Stimulated activated naive CD8-positive, alpha-beta T cell treated with anti-CD3 and anti-CD28 coated beads, Interleukin-15, amount 100 ng/mL, for 72 hours (primary cell): Measurements from ENCODE around the gene CYSTM1.

Experiments used
- ATAC-seq: fragments of 150-1000 bp; cut with Tn5 transposase; 2 replicates; pipeline ENCODE4 v1.10.0; 2021; ENCODE audit warnings: mild to moderate bottlenecking, moderate library complexity
- DNase-seq, 2 donors: peaks; one replicate each; pipeline ENCODE4 v3.0.0; 2021 to 2022
- H3K27ac Mint-ChIP-seq, 2 donors: one replicate each; pipeline ENCODE4 v1.8.0; 2022; ENCODE audit warnings: mild to moderate bottlenecking in 2 of 2, mixed read lengths in 2 of 2, moderate library complexity in 2 of 2
- H3K27me3 Mint-ChIP-seq: one replicate; pipeline ENCODE4 v1.8.0; 2022; ENCODE audit warnings: mixed read lengths
- H3K4me1 Mint-ChIP-seq: one replicate; pipeline ENCODE4 v1.8.0; 2022; ENCODE audit warnings: mild to moderate bottlenecking, mixed read lengths
- H3K4me3 Mint-ChIP-seq, 2 donors: one replicate each; pipeline ENCODE4 v1.8.0; 2022; ENCODE audit warnings: mild to moderate bottlenecking in 2 of 2, mixed read lengths in 2 of 2, moderate library complexity in 1 of 2
- H3K9me3 Mint-ChIP-seq, 2 donors: one replicate each; pipeline ENCODE4 v1.8.0; 2022; ENCODE audit warnings: mixed read lengths in 2 of 2

CYSTM1 gene

DNA sequence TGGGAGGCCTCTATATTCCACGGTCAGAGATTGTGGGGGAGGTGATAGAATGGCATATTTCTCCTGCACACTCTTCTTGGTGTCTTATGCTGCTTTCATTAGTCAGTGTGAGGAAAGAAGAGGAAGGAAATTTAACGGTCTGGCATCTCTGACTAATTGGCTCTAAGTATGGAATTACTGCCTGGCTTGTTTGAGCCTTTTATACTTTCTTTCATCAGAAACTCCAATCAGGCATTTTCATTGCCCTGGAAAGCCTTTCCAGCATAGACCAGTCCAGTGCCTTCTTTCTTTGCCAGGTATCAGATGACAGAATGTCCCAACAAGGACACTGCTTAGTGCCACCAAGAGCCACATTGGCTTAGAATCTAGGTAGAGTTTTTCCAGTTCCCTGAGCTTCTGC, 30.2 kb downstream of the CYSTM1 start:
- Mint-ChIP-seq H3K27me3 (peaks cover 6% of the 10 kb centered on the region), H3K9me3 (no peaks in the 10 kb centered on the region), H3K4me3 (no peak overlapping the region), H3K4me1 (peaks cover 10% of the 10 kb centered on the region), H3K27ac (no peak overlapping the region)
- ATAC-seq = no peak
- no peak for DNase-seq

DNA sequence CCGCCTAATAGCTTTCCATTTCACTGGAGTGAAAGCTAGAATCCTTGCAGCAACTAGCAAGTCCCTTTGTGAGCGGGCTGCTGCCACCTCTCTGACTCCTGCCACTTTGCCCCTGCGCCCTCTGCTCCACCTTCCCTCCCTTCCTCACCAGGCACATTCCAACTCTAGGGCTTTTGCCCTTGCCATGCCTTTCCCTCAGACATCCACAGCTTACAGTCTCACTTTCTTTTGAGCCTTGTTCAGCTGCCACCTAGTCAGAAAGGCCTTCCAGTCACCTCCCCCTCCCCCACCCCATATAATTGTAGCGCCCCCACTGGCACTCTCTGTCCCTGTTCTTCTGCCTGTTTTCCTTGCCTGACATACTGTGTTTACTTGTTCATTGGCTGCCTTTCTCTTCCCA, 31.0 kb downstream of the CYSTM1 start:
- H3K27ac Mint-ChIP-seq = peak overlapping the region; percentile 36 to 81
- DNase-seq (no peak), ATAC-seq (no peak)
- H3K27me3 Mint-ChIP-seq = peaks cover 6% of the 10 kb centered on the region
- peaks cover 10% of the 10 kb centered on the region for H3K4me1 Mint-ChIP-seq
- no peak overlapping the region for H3K4me3 Mint-ChIP-seq
- no peaks in the 10 kb centered on the region for H3K9me3 Mint-ChIP-seq

DNA sequence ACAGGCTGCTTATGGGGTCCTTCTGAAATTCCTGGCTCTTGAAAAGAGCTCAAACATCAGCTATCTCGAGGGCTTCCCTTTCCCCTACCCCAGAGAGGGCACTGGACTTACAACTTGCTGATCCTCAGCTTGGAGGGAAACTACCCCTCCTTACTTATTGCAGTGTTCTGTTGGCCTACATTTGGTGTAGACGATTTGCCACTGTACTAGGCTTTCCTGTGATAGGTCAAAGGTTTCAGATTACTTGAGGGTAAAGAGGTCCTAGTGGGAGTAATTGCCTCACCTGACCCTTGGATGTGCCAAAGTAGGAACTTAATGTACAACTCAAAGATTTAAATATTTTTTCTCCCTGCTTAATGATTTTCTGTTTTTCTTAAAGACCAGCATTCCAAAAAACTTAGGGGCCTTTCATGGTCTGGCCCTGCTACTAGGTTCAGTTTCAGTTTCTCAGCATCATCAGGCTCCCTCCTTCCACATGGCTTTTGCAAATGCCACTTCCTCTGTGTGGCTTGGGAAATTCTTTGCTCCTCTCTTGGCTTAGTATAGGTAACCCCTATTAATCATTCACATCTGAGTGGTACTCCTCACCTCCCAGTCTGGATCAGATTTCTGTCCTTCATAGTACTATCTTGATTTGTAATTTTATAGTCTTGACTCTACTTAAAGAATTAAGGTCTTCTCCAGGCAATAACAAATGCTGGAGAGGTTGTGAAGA, 32.4 kb downstream of the CYSTM1 start:
- ATAC-seq = no peak
- DNase-seq = no peak
- Mint-ChIP-seq H3K9me3 (no peaks in the 10 kb centered on the region), H3K4me3 (no peak overlapping the region), H3K4me1 (peaks cover 10% of the 10 kb centered on the region), H3K27me3 (peaks cover 6% of the 10 kb centered on the region), H3K27ac (peak overlapping the region in 1 of 2 donors; percentile 4)

DNA sequence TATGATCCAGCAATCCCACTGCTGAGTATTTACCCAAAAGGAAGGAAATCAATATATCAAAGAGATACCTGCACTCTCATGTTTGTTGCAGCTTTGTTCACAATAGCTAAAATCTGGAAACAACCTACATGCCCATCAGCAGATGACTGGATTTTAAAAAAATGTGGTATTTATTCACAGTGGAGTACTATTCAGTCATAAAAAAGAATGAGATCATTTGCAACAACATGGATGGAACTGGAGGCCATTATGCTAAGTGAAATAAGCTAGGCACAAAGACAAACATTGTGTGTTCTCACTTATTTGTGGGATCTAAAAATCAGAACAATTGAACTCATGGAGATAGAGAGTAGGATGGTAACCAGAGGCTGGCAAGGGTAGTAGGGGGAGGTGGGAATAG, 33.1 kb downstream of the CYSTM1 start:
- no peak for ATAC-seq
- Mint-ChIP-seq H3K27me3 (peaks cover 6% of the 10 kb centered on the region), H3K4me3 (no peak overlapping the region), H3K4me1 (peaks cover 10% of the 10 kb centered on the region), H3K9me3 (no peaks in the 10 kb centered on the region), H3K27ac (no peak overlapping the region)
- DNase-seq = no peak

DNA sequence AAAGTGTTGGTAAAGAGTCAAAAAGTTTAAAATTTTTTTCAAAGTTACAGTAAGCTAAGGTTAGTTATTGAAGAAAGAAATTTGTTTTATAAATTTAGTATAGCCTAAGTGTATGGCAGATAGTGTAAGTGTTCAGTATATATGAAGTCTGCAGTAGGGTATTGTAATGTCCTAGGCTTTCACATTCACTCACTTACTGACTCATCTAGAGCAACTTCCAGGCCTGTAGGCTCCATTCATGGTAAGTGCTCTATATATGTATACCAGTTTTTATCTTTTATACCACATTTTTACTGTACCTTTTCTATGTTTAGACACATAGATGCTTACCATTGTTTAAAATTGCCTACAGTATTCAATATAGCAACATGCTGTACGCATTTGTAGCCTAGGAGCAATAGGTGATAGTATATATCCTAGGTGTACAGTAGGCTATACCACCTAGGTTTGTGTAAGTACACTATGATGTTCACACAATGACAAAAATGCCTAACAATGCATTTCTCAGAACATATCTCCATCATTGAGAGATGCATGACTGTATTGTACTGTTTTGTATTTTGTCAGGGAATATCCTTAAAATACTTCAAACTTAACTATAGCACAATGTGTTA, 38.5 kb downstream of the CYSTM1 start:
- Mint-ChIP-seq H3K4me1 (no peaks in the 10 kb centered on the region), H3K4me3 (no peak overlapping the region), H3K27ac (no peak overlapping the region), H3K27me3 (no peaks in the 10 kb centered on the region), H3K9me3 (no peaks in the 10 kb centered on the region)
- DNase-seq = no peak
- peak; percentile 86 for ATAC-seq

DNA sequence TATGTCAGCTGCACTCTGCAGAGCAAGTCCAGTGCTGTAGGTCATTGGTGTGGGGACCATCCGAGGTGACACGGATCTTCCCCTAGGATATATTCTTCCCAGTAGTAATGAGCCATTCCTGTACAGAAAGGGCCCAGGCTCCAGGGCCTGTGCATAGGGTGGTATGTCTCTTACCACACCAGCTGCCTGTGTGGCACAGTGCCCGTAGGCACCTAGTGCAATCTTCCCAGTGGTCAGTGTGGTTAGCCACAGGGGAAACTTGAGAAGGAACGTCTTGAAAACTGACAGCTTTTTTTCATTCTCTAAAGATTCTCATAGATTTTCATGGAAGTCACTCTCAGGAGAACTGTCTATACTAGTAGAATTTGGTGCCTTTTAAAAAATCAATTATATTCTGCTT, 39.8 kb downstream of the CYSTM1 start:
- no peak overlapping the region for H3K27ac Mint-ChIP-seq
- H3K4me3 Mint-ChIP-seq = no peak overlapping the region
- H3K27me3 Mint-ChIP-seq = no peaks in the 10 kb centered on the region
- peaks cover 9% of the 10 kb centered on the region for H3K4me1 Mint-ChIP-seq
- no peak for DNase-seq
- H3K9me3 Mint-ChIP-seq = no peaks in the 10 kb centered on the region
- ATAC-seq = no peak

DNA sequence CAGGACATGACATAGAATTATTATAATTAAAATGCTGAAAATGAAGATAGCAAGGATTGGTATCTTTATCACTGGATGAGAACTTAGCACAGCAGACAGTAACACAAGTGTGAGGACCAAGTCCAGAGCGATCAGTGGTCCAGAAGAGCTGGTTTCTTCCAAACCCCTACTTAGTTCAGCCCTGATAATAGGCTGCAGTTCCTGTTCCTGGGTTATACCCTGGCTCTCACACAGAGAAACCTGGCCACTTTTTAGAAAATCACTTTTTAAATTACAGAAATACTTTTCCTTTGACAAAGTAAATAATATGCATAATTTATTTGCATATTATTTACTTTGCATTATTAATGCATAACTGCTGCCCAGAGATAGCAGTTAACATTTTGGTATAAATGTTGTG, 40.3 kb downstream of the CYSTM1 start:
- H3K4me1 Mint-ChIP-seq = peaks cover 13% of the 10 kb centered on the region
- no peak for ATAC-seq
- H3K9me3 Mint-ChIP-seq = no peaks in the 10 kb centered on the region
- no peak overlapping the region for H3K27ac Mint-ChIP-seq
- H3K4me3 Mint-ChIP-seq = no peak overlapping the region
- no peaks in the 10 kb centered on the region for H3K27me3 Mint-ChIP-seq
- no peak for DNase-seq

DNA sequence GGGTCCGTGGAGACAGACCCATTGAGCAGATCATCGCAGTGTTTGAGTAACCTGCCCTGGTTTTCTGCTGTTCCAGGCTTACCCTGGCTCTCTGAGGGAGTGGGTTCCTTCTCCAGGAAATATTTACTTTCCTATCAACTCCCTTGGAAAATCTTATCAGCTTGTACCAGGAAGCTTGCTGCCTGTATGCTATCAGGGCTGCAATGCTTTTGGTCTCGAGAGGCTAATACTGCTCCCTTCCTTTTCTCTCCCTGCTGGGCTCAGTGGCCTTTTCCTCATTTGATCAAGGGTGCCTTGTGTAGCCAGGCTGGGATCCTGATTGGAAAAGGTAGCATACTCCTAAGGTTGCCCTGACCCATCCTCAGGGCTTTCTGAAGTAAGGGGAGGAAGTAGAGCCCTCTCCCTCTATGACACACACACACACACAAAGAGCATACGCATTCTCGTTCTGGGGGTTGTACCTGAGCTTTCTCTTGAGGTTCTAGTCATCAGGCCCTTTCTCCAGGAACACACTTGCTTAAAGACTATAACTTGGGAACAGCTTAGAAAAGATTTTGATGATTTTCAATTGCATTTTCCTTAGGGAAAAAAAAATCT, 41.6 kb downstream of the CYSTM1 start:
- Mint-ChIP-seq H3K9me3 (no peaks in the 10 kb centered on the region), H3K4me1 (peaks cover 26% of the 10 kb centered on the region), H3K27me3 (no peaks in the 10 kb centered on the region), H3K27ac (peak overlapping the region in 1 of 2 donors; percentile 12), H3K4me3 (no peak overlapping the region)
- DNase-seq (no peak), ATAC-seq (no peak)

DNA sequence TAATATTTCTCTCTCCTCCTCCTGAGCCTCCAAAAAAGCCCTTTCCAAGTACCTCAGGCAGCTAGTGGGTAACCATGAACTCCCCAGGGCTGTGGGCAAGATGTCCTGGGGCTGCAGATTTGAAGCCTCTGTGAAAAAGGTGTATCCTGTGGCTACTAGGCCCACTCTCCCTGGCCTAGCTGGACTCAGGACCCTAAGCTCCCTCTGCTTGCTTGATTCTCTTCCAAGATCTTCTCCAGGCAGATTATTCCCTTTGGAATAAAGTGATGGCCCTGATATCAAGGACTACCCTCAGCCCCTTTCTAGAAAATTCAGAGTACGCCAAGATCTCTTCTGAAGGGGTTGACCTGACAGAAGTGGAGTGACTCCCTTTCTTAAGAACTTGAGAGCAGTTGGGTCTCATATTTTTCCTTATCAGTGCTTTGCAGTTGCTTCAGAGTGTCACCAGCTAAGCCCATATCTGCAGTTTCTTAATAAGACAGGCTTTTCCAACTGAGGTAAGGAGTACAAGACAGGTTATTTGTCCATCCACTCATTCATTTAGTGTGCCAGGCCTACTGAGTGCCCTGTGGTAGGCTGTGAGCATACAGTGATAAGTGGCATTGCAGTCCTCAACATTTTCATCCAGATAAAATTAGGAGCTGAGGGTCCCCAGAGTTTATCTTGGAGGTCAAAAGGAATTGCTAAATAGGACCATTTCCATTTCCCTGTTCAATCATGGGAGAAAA, 42.5 kb downstream of the CYSTM1 start:
- no peak for ATAC-seq
- Mint-ChIP-seq H3K4me3 (no peak overlapping the region), H3K9me3 (no peaks in the 10 kb centered on the region)

DNA sequence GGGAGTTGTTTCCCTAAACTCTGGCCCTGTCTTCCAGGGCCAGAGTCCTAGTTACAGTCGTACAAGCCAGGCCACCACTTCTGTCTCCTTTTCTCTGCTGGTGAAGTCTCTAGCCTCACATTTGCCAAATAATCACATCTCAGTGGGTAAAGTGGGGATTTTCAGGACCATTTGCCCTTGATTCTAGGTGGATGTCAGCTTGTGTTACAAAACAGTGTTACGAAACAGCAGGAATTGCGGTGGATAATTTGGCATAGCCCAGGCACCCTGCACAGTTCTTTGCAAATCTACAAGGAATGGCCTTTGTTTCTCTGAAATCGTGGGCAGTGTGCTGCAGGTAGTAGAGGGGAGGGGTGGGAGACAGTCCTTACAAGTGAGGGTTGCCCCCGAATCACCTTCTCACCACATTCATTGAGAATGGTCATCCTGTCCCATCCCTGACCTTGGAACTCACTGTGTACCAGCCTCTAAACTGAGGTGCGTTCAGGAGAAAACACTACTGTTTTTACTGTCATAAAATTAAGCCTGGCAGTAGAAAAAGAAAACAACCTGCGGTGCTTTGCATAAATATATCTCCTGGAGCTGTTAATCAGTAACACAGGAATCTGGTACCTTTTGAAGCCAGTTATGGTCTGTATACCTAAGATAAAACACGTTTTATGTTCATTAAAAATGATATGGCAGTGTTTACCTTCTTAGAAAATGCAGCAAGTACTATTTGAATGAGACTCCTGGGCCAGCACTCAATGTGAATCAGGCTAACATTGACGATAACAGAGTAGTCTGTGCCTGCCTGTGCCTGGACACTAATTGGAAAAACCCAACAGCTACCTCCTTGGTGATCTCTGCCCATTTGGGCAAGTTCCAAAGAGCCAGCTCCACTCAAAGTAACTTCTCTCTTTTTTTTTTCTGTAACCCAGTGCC, 44.3 kb downstream of the CYSTM1 start:
- no peak for DNase-seq
- no peaks in the 10 kb centered on the region for H3K9me3 Mint-ChIP-seq
- no peak for ATAC-seq
- H3K27me3 Mint-ChIP-seq = no peaks in the 10 kb centered on the region
- H3K4me1 Mint-ChIP-seq = peaks cover 41% of the 10 kb centered on the region
- no peak overlapping the region for H3K4me3 Mint-ChIP-seq
- no peak overlapping the region for H3K27ac Mint-ChIP-seq

More for the DNA sequence above, 42.5 kb downstream of the CYSTM1 start:
- Mint-ChIP-seq H3K27me3 (no peaks in the 10 kb centered on the region), H3K4me1 (peaks cover 35% of the 10 kb centered on the region), H3K27ac (no peak overlapping the region)
- no peak for DNase-seq

DNA sequence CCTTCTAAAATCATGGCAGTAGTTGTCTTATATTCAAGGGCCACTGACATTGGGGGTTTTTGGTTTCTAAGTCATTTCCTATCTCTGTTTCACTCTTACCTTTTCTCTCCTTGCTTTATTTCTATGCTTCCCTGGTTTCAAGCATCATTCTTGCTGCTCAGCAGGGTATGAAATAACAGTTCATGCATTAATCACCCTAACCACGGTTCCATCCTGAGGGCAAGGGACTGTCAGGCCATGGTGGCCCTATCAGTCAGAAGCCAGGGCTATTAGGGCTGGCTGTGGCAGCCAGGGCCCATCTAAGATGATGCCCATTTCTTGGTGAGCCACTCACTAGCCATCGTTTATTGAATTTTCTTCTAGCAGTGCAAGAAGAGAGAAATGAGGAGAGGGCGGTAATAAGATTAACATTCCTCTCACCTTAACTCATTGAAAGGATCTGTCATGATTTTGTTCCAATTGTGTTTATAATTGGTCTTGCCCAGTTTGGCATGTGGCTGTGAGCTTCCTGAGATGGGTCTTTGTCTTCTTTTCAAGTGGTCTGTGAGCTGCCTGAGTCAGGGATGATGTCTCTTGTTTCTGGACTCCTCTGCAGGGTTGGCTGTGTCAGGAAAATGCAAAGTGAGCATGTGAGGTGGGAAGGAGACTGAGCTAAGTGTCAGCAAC, 45.2 kb downstream of the CYSTM1 start:
- no peaks in the 10 kb centered on the region for H3K27me3 Mint-ChIP-seq
- DNase-seq = peak in 1 of 2 donors; percentile 33
- peak overlapping the region; percentile 7 to 21 for H3K27ac Mint-ChIP-seq
- ATAC-seq = peak; percentile 79
- no peaks in the 10 kb centered on the region for H3K9me3 Mint-ChIP-seq
- peaks cover 41% of the 10 kb centered on the region for H3K4me1 Mint-ChIP-seq
- peak overlapping the region in 1 of 2 donors; percentile 19 for H3K4me3 Mint-ChIP-seq

DNA sequence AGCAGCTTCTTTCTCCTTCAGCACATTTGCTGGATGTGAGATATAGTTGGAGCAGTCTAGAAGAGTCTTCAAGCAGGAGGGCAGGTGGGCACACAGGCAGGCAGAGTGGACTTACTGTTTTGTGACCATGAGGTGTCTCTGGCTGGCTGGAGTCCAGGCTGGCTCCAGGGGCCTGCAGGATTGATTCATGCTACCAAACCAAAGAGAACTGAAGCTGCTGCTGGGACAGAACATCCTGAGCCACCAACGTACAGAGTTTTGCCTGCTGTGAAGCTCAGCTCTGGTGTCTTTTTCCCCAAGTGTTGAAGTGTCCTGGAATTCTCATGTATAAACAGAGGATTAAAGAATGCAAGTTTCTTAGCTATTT, 45.7 kb downstream of the CYSTM1 start:
- Mint-ChIP-seq H3K27me3 (no peaks in the 10 kb centered on the region), H3K9me3 (no peaks in the 10 kb centered on the region), H3K4me3 (no peak overlapping the region), H3K4me1 (peaks cover 41% of the 10 kb centered on the region), H3K27ac (peak overlapping the region; percentile 7 to 21)
- ATAC-seq = no peak
- no peak for DNase-seq

DNA sequence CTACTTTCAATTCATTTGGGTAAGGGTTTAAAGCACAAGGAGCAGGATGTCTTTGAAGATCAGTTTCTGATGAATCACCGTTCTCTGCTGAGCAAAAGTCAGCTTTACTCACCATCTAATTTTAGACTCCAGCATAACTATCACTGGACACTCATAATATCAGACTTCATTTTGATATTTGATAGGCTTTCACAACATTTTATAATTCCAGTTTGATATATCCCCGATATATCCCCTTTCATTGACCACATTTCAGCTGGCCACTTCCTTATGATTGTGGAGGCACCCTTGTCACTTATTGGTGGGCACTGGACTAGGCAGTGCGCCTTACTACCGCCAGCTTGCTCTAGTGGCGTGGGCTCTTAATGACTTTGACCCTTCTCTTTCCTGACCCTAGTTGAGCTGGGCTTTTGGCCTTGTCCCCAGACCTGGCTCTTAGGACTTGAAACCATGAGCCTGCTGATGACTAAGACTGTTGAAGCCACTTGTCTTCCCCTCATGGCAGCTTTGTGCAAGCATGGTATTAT, 46.8 kb downstream of the CYSTM1 start:
- peak overlapping the region; percentile 28 to 45 for H3K4me3 Mint-ChIP-seq
- H3K9me3 Mint-ChIP-seq = no peaks in the 10 kb centered on the region
- H3K27ac Mint-ChIP-seq = peak overlapping the region in 1 of 2 donors; percentile 10
- ATAC-seq (peak; percentile 74), DNase-seq (no peak)
- peaks cover 41% of the 10 kb centered on the region for H3K4me1 Mint-ChIP-seq
- H3K27me3 Mint-ChIP-seq = no peaks in the 10 kb centered on the region

DNA sequence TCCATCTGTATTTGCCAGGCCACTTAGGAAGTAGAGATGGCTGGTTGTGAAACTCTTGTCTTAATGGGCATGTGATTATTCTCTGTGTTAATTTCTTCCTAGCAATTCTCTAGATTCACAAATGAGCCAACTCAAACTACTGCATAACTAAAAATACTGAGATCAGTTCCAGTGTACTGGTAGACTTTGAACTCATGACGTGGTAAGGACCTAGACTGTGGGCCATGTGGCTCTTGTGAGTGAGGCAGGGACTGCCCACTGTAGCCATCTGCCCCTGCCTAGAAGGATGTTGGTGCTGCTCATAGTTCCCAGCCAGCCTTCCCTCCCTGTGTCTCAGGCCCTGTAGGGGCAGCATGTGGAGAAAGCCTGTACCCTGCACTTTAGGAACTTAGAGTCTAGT, 47.4 kb downstream of the CYSTM1 start:
- Mint-ChIP-seq H3K4me1 (peaks cover 41% of the 10 kb centered on the region), H3K4me3 (no peak overlapping the region), H3K27me3 (no peaks in the 10 kb centered on the region), H3K9me3 (no peaks in the 10 kb centered on the region), H3K27ac (no peak overlapping the region)
- no peak for DNase-seq
- ATAC-seq = no peak
